GM21737 (cell line): ENCODE data around the gene AFF1.
A peak's percentile ranks its signal among the peaks of the same experiment; 100 is the strongest.
"Not testable (repeated sequence)": the region's sequence is repeated elsewhere in the genome, so short reads cannot be mapped to it uniquely, and the experiment has no call there.

Experiments used
- ATAC-seq: cut with Tn5 transposase; IDR thresholded peaks from one replicate; pipeline ENCODE4 v1.9.1; 2021; ENCODE audit warnings: mild to moderate bottlenecking, moderate library complexity; ENCODE audit not compliant: unreplicated experiment

The AFF1 gene

DNA sequence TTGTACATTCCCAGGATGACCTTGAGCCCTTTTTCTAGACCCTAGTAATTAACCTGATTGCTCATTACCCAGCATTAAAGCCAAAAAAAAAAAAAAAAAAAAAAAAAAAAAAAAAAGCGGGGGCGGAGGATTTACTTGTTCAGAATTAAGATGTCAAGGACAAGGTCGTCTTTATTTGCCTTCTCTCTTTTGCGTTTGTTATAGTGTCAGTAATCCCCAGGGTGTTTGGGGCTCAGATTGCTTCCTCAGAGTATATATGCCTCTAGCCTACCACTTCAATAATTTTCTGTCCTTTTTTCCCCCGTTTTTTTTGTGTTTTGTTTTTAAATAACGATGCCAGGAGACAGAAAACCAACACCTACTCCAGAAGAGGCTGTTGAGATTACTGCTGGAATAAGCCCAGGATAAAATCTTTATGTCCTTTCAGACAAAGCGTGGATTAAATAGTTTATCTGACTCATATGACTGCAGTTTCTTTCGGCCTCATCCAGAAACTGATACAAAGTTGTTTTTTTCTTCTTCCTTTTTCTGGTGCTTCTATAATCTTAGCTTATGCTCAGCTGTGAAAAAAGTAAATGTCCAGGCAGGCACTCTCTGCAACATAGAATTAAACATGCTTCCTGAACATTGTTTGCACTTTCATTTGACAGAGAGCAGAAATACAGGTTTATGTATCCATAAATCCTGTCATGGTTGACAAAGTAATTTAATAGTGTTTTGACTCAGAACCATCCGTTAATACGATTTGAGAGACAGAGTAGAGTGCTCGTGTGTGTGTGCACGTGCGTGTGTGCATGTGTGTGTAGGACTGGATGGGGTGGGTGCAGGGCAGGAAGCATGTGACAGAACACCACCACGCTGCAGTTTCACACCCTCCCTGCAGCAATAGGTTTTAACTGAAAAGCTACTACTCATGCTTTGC, 138.6 kb downstream of the AFF1 start:
- ATAC-seq = peak; percentile 89

DNA sequence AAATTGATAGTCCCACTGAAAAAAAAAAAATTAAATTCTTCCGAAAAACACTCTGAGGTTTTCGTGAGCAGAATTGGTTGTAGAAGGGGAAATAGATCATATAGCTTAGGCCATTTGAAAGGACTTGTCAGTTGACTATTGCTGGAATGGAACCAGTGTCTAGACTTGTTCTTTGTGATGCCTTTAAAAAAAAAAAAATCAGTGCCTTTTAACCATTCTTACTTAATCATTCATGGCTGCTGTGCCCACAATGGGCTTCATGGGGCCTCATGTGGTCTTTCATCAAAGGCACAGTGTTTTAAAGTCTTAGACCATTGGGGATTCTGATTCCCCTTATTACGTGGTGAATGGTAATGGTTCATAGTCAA, 139.3 kb downstream of the AFF1 start:
- ATAC-seq = peak; percentile 21

DNA sequence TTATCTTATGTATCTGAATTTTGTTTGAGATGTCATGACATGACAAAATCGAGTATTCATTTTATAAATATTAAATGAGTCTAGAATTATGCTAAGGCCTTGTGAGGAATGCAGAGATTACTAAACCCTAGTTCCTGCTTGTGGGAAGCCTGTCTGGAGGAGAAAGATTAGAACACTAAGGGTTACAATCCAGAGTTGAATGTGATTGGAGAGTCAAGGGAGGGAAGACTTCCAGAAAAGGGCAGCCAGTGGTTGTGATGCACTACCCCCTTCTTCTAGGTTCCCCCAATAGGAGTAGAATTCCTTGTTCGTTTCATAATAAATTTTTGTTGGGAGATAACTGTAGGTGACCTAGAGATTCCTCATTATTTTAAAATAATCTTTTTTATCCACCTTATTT, 141.1 kb downstream of the AFF1 start:
- no peak for ATAC-seq

- ATAC-seq = no peak
These were observed 142.0 kb downstream of the AFF1 start for GRCh38 chr4:87076690-87077358.

DNA sequence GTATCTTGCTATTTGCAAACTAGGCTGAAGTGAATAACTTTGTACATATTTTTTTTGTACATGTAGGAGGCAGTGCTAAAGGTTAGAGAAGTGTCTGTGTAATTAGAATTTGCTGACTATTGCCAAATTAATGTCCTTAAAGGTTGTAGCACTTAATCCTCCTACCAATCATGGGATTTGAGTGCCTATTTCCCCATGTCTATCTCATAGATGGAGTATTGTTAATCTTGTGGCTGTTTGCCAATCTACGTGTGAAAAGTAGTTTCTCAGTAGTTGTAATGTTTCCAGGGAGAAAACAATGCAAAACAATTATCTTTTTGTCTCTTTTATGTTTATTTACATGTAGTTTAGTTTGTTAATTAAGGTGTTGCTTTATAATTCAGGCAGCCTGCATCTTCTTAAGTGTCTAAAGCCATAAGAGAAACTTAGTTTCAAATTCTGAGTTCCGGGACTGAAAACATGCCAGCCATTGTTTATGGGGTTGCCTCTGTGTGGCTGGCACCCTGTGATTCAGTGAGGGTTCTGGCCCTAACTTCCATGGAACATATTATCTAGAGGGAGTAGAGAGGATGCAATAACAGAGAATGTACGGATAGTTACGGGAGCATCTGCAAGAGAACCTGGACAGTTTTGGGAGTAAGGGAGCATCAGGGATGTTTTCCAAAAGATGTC, 143.2 kb downstream of the AFF1 start:
- no peak for ATAC-seq

- no peak for ATAC-seq
These were observed 144.2 kb downstream of the AFF1 start for GRCh38 chr4:87078987-87079486.

DNA sequence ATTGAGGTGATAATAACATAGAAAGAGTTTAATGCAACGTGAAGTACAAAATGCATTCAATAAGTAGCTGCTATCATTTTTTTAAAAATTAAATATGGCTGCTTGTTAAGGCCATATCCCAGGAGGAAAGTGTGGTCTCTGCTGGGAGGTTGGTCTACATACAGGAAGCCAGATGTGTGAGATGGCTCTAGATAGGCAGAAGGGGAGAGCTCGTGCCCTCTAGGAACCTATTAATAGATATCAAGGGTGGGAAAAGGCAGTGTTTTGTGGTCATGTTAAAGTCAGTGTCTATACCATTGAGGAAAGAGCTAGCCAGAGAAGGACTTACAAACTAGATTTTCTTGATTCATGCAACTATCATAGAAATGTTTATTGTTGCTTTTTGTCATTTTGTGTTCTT, 145.2 kb downstream of the AFF1 start:
- no peak for ATAC-seq

GRCh38 chr4:87080462-87080861, 145.7 kb downstream of the AFF1 start:
- ATAC-seq = no peak

GRCh38 chr4:87081826-87082225, 147.0 kb downstream of the AFF1 start:
- no peak for ATAC-seq

GRCh38 chr4:87085732-87086131, 150.9 kb downstream of the AFF1 start:
- ATAC-seq = not testable (repeated sequence)

GRCh38 chr4:87086143-87086805, 151.5 kb downstream of the AFF1 start:
- no peak for ATAC-seq

DNA sequence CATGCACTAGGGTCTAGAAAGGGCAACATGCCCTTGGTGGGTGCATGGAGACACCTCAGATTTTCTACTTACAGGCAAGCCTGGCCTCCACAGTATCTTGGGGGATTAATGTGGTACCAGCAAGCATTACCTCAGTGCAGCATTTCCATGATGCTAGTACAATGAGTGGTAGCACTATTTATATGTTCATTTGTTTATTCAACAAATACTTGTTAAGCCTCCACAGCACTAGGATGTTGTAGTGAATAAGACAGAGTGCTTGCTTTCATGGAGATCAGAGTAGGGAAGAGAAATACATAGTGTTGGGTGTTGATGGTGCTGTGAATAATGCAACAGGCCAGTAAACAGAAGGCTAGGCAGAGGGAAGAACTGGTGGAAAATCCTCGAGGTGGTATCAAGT, 152.2 kb downstream of the AFF1 start:
- ATAC-seq = no peak

GRCh38 chr4:87087420-87087819, 152.6 kb downstream of the AFF1 start:
- no peak for ATAC-seq

GRCh38 chr4:87088186-87088585, 153.4 kb downstream of the AFF1 start:
- no peak for ATAC-seq

- ATAC-seq = no peak
These were observed 154.6 kb downstream of the AFF1 start for GRCh38 chr4:87089368-87089767.

- no peak for ATAC-seq
These were observed 155.5 kb downstream of the AFF1 start for GRCh38 chr4:87090305-87090704.

DNA sequence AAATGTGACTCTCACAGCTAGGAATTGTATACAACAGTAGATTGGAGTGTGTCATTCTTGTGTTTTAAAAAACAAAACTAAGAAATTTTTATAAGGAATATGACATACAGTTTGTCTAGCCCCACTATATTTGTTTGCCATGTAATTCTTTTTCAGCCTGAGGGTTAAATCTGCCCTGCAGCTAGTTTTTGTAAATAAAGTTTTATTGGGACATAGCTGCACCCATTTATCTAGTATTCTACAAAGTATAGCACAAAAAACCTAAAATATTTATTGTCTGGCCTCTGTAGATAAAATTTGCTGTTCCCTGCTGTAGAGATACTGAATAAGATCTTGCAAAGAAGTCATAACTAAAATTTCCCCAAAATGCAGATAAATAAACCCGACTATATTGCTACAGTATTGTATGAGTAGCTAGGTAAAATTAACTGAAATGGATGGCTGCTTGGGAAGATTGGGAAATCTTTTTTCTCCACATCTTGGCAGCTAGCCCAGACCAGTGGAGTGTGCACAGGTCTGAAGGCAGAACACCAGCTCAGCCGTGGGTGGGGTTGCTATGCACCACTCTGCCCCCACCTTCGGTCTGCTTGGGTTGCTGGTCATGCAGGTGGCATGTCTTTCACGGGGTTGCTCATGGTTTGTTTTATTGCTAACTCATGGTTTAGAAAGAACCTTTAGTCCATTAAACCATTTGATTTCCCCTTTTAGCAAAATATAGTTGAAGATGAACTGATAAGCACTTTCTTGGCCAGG, 157.8 kb downstream of the AFF1 start:
- no peak for ATAC-seq

GRCh38 chr4:87093443-87094123, 158.8 kb downstream of the AFF1 start:
- ATAC-seq = peak; percentile 80

DNA sequence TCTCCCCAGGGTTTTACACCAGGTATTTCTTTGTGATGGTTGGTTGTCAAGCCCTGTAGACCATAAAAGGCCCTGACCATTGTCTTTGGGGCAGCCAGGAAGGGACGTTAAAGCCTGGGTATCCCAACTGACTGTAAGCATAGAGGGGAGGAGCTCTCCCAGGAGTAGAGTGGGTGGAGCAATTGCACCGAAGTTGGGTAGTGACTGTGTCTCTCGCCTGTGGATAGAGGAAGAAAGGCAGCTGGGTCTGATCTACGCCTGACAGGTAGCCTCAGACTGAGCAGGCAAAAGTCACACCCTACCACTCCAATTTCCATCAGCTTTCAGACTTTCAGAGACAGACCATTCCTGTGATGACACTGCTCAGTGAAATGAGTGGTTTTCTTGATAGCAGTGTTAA, 162.3 kb downstream of the AFF1 start:
- no peak for ATAC-seq

- no peak for ATAC-seq
These were observed 165.4 kb downstream of the AFF1 start for GRCh38 chr4:87100168-87100567.
